ENCODE results near the gene RNU6-7. TPM values are rescaled to one million over a fixed set of nuclear protein-coding genes. Genes with fewer than 3 reads are reported as not detected.
A peak's percentile ranks its signal among the peaks of the same experiment; 100 is the strongest.

Gene RNU6-7
- total RNA-seq, 2 donors from 2014 or later: not detected

DNA sequence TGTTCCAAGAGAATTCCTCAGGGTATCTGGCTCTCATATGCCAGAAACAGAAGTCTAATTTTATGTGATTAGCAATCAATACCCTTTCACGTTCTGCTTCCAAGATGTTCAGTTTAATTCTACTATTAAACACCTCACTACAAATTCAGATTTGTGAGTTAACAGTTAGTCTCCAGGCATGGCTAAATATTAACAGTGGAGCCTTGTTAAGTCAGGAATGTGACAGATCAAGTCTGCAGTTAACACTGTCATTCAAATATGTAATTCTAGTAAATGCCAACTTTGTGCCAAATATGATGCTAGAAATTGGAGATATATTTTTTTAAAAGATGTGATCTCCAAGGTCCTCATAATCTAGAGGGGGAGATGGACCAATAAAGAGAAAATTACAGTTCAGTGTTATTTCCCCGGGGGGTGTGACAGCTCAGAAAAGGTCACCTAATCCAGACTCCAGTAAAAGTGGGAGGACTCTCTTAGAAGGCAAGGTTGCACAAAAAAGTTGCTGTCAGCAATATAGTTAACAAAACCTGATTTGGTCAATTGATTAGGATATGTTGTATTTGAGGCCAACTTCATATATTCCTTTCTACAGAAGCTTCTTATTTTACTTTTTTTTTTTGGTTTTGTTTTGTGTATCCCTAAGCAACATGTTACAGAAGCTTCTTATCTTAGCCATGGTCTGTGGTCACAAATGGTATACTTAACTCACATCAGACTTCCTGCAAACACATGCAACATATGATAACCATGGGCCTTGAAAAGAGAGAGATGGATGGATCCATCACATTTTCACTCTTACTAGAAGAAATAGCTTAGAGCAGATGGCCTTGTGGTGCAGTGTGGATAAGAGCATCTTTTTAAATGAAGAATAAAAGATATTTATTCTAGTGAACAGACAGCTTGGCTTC is 18.4 kb upstream of the RNU6-7 start:
- Mint-ChIP-seq H3K27ac (no peak overlapping the region), H3K4me1 (no peaks in the 10 kb centered on the region), H3K36me3 (ENCODE audit: low read depth) (no peaks in the 10 kb centered on the region), H3K9me3 (peaks cover 45% of the 10 kb centered on the region), H3K4me3 (no peak overlapping the region), H3K27me3 (ENCODE audit: insufficient read depth) (no peaks in the 10 kb centered on the region)
- H3K9me3 ChIP-seq (ENCODE audit: control insufficient read depth, low read length): peaks cover 51% of the 10 kb centered on the region
- DNase-seq: no peak
- no peak overlapping the region for H3K9ac ChIP-seq (ENCODE audit: extremely low read depth, low read length, poor library complexity, severe bottlenecking)
- H3K4me3 ChIP-seq (ENCODE audit: low read length): no peak overlapping the region
- no peaks in the 10 kb centered on the region for H3K36me3 ChIP-seq (ENCODE audit: control insufficient read depth, insufficient read depth, low read length)
- H3K27me3 ChIP-seq (ENCODE audit: control insufficient read depth, insufficient read depth, low read length, poor library complexity, severe bottlenecking): no peaks in the 10 kb centered on the region
- no peak for TF ChIP-seq CTCF (conservative IDR thresholded peaks at IDR 0.05)
- 78 to 100% methylated on average over 1 to 2 of the region's 2 CpGs for WGBS, 2 experiments (ENCODE audit: insufficient coverage in 1 of 2, insufficient read length in 1 of 2)
- peaks cover 2% of the 10 kb centered on the region for H3K4me1 ChIP-seq (ENCODE audit: control insufficient read depth, insufficient read depth, low read length)
- no peak overlapping the region for H3K27ac ChIP-seq (ENCODE audit: low read depth, low read length)

DNA sequence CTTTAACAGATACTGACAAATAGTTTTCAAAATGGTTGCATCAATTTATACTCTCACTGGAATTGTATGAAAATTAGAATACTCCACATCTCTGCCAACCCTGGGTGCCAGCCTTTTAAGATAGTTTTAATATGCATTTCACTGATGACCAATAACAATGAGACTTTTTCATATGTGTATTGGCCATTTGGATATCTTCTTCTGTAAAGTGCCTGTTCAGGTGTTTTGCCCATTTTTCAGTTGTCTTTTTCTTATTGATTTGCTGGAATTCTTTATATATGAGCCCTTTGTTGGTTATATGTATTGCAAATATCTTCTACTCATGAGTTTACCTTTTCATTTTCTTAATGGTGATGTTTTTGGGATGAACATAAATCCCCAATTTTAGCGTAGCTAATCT is 16.7 kb upstream of the RNU6-7 start:
- H3K4me1 Mint-ChIP-seq: no peaks in the 10 kb centered on the region
- DNase-seq: no peak
- no peak for TF ChIP-seq CTCF (conservative IDR thresholded peaks at IDR 0.05)
- no peak overlapping the region for H3K9ac ChIP-seq (ENCODE audit: extremely low read depth, low read length, poor library complexity, severe bottlenecking)
- H3K27ac Mint-ChIP-seq: no peak overlapping the region
- H3K9me3 ChIP-seq (ENCODE audit: control insufficient read depth, low read length): peaks cover 34% of the 10 kb centered on the region
- H3K9me3 Mint-ChIP-seq: peaks cover 31% of the 10 kb centered on the region
- H3K4me3 ChIP-seq (ENCODE audit: low read length): peak overlapping the region; percentile 1
- H3K36me3 Mint-ChIP-seq (ENCODE audit: low read depth): no peaks in the 10 kb centered on the region
- no peaks in the 10 kb centered on the region for H3K27me3 ChIP-seq (ENCODE audit: control insufficient read depth, insufficient read depth, low read length, poor library complexity, severe bottlenecking)
- H3K36me3 ChIP-seq (ENCODE audit: control insufficient read depth, insufficient read depth, low read length): no peaks in the 10 kb centered on the region
- WGBS, 2 experiments (ENCODE audit: insufficient coverage in 1 of 2, insufficient read length in 1 of 2): 100% methylated on average over 1 of the region's 1 CpG; no CpG with 5 or more reads in 1 of the 2 experiments
- H3K4me3 Mint-ChIP-seq: no peak overlapping the region
- no peaks in the 10 kb centered on the region for H3K27me3 Mint-ChIP-seq (ENCODE audit: insufficient read depth)
- H3K27ac ChIP-seq (ENCODE audit: low read depth, low read length): no peak overlapping the region
- peaks cover 2% of the 10 kb centered on the region for H3K4me1 ChIP-seq (ENCODE audit: control insufficient read depth, insufficient read depth, low read length)

DNA sequence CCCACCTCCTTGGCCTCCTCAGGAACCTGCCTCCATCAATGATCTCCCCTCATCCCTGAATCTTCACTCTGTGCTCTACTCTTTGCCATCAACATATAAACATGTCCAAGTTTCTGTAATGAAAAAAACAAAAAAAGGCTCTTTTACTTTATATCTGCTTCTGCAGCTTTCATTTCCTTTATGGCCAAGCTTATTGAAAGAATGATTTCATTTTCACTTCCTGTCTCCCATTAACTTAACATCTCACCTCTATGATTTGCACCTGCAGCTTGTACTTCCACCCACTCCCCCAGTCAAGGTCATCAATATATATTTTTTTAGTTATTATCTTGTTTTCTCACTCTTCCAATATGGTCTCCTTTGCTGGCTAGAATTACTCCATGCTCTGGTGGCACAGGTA is 15.6 kb upstream of the RNU6-7 start:
- Mint-ChIP-seq H3K9me3 (peaks cover 21% of the 10 kb centered on the region), H3K27me3 (ENCODE audit: insufficient read depth) (no peaks in the 10 kb centered on the region), H3K27ac (no peak overlapping the region), H3K36me3 (ENCODE audit: low read depth) (no peaks in the 10 kb centered on the region), H3K4me3 (no peak overlapping the region), H3K4me1 (peaks cover 2% of the 10 kb centered on the region)
- TF ChIP-seq CTCF (conservative IDR thresholded peaks at IDR 0.05): no peak
- H3K9me3 ChIP-seq (ENCODE audit: control insufficient read depth, low read length): peaks cover 23% of the 10 kb centered on the region
- DNase-seq: no peak
- H3K27me3 ChIP-seq (ENCODE audit: control insufficient read depth, insufficient read depth, low read length, poor library complexity, severe bottlenecking): no peaks in the 10 kb centered on the region
- no peak overlapping the region for H3K27ac ChIP-seq (ENCODE audit: low read depth, low read length)
- H3K4me3 ChIP-seq (ENCODE audit: low read length): peak overlapping the region; percentile 1
- peaks cover 2% of the 10 kb centered on the region for H3K4me1 ChIP-seq (ENCODE audit: control insufficient read depth, insufficient read depth, low read length)
- no peaks in the 10 kb centered on the region for H3K36me3 ChIP-seq (ENCODE audit: control insufficient read depth, insufficient read depth, low read length)
- no peak overlapping the region for H3K9ac ChIP-seq (ENCODE audit: extremely low read depth, low read length, poor library complexity, severe bottlenecking)

All from endodermal cell (in vitro differentiated cells).